ENCODE data around the gene CNTFR. TPM values are rescaled to one million over a fixed set of nuclear protein-coding genes. Genes with fewer than 3 reads are reported as not detected.

The CNTFR gene
- total and polyA plus RNA-seq, 2 experiments from 2014 or later, result 4.7 to 7.5 TPM

- H3K79me2 ChIP-seq, result no peaks in the 10 kb centered on the region
- no peaks in the 10 kb centered on the region for H3K4me1 ChIP-seq (ENCODE audit: insufficient read depth)
- H3K36me3 ChIP-seq (replicated peaks; ENCODE audit: insufficient read depth, low read depth), result no peaks in the 10 kb centered on the region
- H3K27me3 ChIP-seq, result peaks cover 4% of the 10 kb centered on the region
- TF ChIP-seq EZH2 (IDR thresholded peaks at IDR 0.05; ENCODE audit: borderline replicate concordance) (no peak), CTCF (IDR thresholded peaks at IDR 0.05; ENCODE audit: poor library complexity) (no peak), EZH2phosphoT487 (IDR thresholded peaks at IDR 0.05; ENCODE audit: low read depth, severe bottlenecking, unreplicated experiment) (no peak)
- 97% methylated on average over 2 of the region's 2 CpGs for WGBS (ENCODE audit: low lambda C conversion rate, missing lambda C conversion rate)
- no peak overlapping the region for H3K4me3 ChIP-seq
- H3K9me2 ChIP-seq (replicated peaks; ENCODE audit: insufficient read depth), result no peaks in the 10 kb centered on the region
- no peak for DNase-seq (ENCODE audit: low spot score)
- no peak overlapping the region for H3K27ac ChIP-seq
- no peaks in the 10 kb centered on the region for H4K20me1 ChIP-seq (ENCODE audit: insufficient read depth, poor library complexity, severe bottlenecking)
- no peak overlapping the region for H2AFZ ChIP-seq
- H3K9me3 ChIP-seq (ENCODE audit: low read depth), result no peaks in the 10 kb centered on the region
- no peak overlapping the region for H3K4me2 ChIP-seq
Observed at GRCh38 chr9:34519321-34520020, 70.1 kb downstream of the CNTFR start.

DNA sequence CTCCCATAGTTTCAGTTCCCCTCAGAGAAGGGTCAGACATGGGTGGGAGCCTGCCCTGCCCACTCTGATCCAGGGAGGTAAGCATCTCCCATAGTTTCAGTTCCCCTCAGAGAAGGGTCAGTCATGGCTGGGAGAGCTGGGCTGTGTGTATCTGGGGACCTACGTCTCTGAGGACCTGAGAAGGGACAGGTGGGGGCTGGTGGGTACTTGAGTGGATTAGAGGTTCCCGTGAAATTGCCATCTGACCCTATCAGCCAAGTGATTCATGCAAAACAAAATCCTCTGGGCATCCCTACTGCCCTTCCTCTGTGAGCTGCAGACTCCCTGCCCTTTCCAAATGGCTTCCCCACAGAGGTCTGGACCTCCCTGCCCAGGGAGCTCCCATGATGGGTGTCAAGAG is 70.6 kb downstream of the CNTFR start:
- H3K9me2 ChIP-seq (replicated peaks; ENCODE audit: insufficient read depth), result no peaks in the 10 kb centered on the region
- no peaks in the 10 kb centered on the region for H4K20me1 ChIP-seq (ENCODE audit: insufficient read depth, poor library complexity, severe bottlenecking)
- no peak overlapping the region for H3K4me3 ChIP-seq
- no peaks in the 10 kb centered on the region for H3K9me3 ChIP-seq (ENCODE audit: low read depth)
- no peak overlapping the region for H3K4me2 ChIP-seq
- no peaks in the 10 kb centered on the region for H3K36me3 ChIP-seq (replicated peaks; ENCODE audit: insufficient read depth, low read depth)
- no peaks in the 10 kb centered on the region for H3K79me2 ChIP-seq
- no peaks in the 10 kb centered on the region for H3K4me1 ChIP-seq (ENCODE audit: insufficient read depth)
- no peaks in the 10 kb centered on the region for H3K27me3 ChIP-seq
- H2AFZ ChIP-seq, result no peak overlapping the region
- H3K27ac ChIP-seq, result no peak overlapping the region
- no peak for TF ChIP-seq CTCF (IDR thresholded peaks at IDR 0.05; ENCODE audit: poor library complexity)
- TF ChIP-seq EZH2 (IDR thresholded peaks at IDR 0.05; ENCODE audit: borderline replicate concordance), result no peak
- TF ChIP-seq EZH2phosphoT487 (IDR thresholded peaks at IDR 0.05; ENCODE audit: low read depth, severe bottlenecking, unreplicated experiment), result no peak
- DNase-seq (ENCODE audit: low spot score), result no peak
- WGBS (ENCODE audit: low lambda C conversion rate, missing lambda C conversion rate), result 85% methylated on average over 2 of the region's 2 CpGs

- H3K79me2 ChIP-seq, result no peaks in the 10 kb centered on the region
- no peaks in the 10 kb centered on the region for H4K20me1 ChIP-seq (ENCODE audit: insufficient read depth, poor library complexity, severe bottlenecking)
- H3K9me2 ChIP-seq (replicated peaks; ENCODE audit: insufficient read depth), result no peaks in the 10 kb centered on the region
- peaks cover 5% of the 10 kb centered on the region for H3K4me1 ChIP-seq (ENCODE audit: insufficient read depth)
- H2AFZ ChIP-seq, result no peak overlapping the region
- H3K9me3 ChIP-seq (ENCODE audit: low read depth), result no peaks in the 10 kb centered on the region
- H3K27me3 ChIP-seq, result no peaks in the 10 kb centered on the region
- no peak for TF ChIP-seq CTCF (IDR thresholded peaks at IDR 0.05; ENCODE audit: poor library complexity)
- no peak for TF ChIP-seq EZH2 (IDR thresholded peaks at IDR 0.05; ENCODE audit: borderline replicate concordance)
- H3K4me2 ChIP-seq, result no peak overlapping the region
- no peak overlapping the region for H3K27ac ChIP-seq
- DNase-seq (ENCODE audit: low spot score), result no peak
- WGBS (ENCODE audit: low lambda C conversion rate, missing lambda C conversion rate), result 75% methylated on average over 5 of the region's 6 CpGs
- H3K4me3 ChIP-seq, result no peak overlapping the region
- no peaks in the 10 kb centered on the region for H3K36me3 ChIP-seq (replicated peaks; ENCODE audit: insufficient read depth, low read depth)
Observed at GRCh38 chr9:34518110-34518616, 71.4 kb downstream of the CNTFR start.
